IPS-18c (cell line): ENCODE results near the gene NLGN1.
"Not testable (repeated sequence)": the region's sequence is repeated elsewhere in the genome, so short reads cannot be mapped to it uniquely, and the experiment has no call there.

ENCODE experiments used
- H3K4me3 ChIP-seq: 2 replicates; pipeline ENCODE4 v1.7.0; 2013; ENCODE audit warnings: low read depth, mild to moderate bottlenecking, low read length, moderate library complexity; ENCODE audit not compliant: insufficient read depth
- H3K9me3 ChIP-seq: one replicate; pipeline ENCODE4 v1.6.1; 2013; ENCODE audit warnings: mild to moderate bottlenecking, low read length, moderate library complexity; ENCODE audit not compliant: control insufficient read depth, insufficient read depth

The NLGN1 gene

DNA sequence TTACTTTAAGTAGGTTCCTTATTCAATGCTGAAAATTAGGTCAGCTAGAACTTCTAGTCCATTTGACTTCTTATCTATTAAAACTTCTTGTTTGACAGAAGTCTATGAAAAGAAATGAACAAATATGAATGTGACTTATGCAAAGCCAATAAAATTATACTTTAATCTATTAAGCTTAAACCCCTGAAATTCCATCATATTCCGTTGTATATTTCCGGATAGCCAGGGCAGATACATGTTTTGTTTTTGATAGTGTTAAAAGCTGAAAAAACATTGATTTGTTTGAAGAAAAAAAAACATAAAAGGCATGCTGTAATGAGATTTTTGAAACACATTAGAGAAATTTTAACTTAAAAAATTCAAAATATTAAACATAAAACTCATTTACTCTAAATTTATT lies 794.4 kb downstream of the NLGN1 start:
- H3K4me3 ChIP-seq: no peak overlapping the region
- peaks cover 2% of the 10 kb centered on the region for H3K9me3 ChIP-seq

GRCh38 chr3:174192471-174192870 lies 794.9 kb downstream of the NLGN1 start:
- Histone ChIP-seq H3K9me3 (peaks cover 2% of the 10 kb centered on the region), H3K4me3 (no peak overlapping the region)

GRCh38 chr3:174193604-174194003 lies 796.1 kb downstream of the NLGN1 start:
- H3K9me3 ChIP-seq: peaks cover 2% of the 10 kb centered on the region
- no peak overlapping the region for H3K4me3 ChIP-seq

GRCh38 chr3:174197416-174197815 lies 799.9 kb downstream of the NLGN1 start:
- peaks cover 2% of the 10 kb centered on the region for H3K9me3 ChIP-seq
- no peak overlapping the region for H3K4me3 ChIP-seq

DNA sequence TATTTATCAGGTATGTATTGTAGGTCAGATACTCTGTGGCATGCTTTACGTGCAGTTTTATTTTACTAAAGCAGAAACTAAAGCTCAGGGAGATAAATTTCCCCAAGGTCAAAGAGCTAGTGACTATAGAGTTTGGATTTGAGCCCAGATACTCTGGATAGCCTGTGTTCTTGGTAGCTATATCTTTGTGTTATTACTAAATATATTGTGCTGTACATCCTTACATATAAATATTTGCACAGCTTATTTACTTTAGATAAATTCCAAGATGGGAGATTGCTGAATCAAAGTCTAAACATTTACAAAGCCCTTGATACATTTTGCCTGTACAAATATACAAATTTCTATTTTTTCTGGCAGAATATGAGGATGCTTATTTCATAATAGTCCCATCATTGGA lies 800.7 kb downstream of the NLGN1 start:
- no peak overlapping the region for H3K4me3 ChIP-seq
- peaks cover 2% of the 10 kb centered on the region for H3K9me3 ChIP-seq

GRCh38 chr3:174199696-174200095 lies 802.2 kb downstream of the NLGN1 start:
- Histone ChIP-seq H3K9me3 (peaks cover 2% of the 10 kb centered on the region), H3K4me3 (no peak overlapping the region)

DNA sequence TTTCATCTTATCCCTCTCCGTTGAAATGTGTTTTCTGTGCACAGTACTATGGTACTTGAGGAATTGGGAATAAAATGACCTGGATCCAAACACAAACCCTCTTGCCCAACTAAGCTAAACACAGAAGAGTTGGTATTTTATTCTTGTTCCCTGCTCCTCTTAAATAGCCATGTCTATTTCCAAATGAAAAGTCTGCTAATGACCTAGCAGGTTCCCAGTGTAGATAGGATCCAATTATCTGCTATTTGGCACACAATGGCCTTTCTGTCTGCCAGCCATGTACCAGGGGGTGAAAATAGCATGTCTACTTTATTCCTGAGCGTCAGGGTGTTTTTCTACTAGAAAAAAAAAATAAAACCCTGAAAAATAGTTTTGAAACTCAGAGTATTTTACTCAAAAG lies 804.6 kb downstream of the NLGN1 start:
- Histone ChIP-seq H3K4me3 (no peak overlapping the region), H3K9me3 (no peaks in the 10 kb centered on the region)

DNA sequence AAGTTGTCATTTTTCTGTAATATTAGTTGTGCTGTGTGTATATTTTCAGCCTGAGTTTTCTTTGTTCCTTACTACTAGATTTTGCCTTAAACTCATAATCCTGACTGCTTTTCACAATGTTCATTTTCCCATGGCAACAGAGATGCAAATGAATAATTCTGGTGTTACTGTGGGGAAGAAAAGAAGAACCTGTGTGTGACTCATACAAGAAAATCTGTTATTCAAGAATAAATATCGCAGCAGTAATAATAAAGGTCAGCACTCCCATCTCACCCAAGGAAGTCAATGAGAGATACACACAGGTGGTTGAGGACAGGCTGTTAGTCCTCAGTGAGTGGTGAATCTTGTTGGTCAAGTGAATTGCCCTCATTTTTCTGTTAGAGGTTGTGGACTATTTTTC lies 805.0 kb downstream of the NLGN1 start:
- Histone ChIP-seq H3K4me3 (no peak overlapping the region), H3K9me3 (no peaks in the 10 kb centered on the region)

- Histone ChIP-seq H3K4me3 (no peak overlapping the region), H3K9me3 (no peaks in the 10 kb centered on the region)
Measured at GRCh38 chr3:174204765-174205164, 807.2 kb downstream of the NLGN1 start.

DNA sequence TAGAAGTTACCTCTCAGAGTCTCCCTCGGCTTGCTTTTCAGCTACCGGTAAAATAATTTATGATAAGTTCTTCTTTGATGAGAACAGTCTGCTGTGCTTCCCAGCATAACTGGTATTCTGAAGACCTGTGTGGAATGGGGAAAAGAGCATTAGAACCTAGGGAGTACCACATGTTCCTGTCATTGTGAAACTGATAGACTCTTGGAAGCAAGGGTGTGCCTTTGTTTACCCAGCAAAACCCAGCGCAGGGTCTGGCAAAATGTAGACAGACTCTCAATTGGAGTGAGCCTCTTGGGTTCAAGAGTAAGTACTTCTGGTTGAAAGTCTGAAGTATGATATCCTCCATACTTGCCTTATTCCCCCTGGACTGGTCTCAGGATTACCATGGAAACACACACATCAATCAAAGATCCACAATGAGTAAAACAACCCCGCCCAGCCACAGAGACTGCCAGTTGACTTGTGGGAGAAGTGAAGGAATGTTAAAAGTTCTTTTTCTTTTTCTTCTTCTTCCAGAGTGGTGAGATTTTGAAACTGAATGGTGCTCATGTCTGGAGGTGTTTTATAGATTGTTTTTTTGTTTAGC lies 809.2 kb downstream of the NLGN1 start:
- Histone ChIP-seq H3K4me3 (no peak overlapping the region), H3K9me3 (no peaks in the 10 kb centered on the region)

- H3K9me3 ChIP-seq: no peaks in the 10 kb centered on the region
- no peak overlapping the region for H3K4me3 ChIP-seq
Measured at GRCh38 chr3:174208161-174208560, 810.6 kb downstream of the NLGN1 start.

- not testable (repeated sequence) for H3K9me3 ChIP-seq, H3K4me3 ChIP-seq
Measured at GRCh38 chr3:174211896-174212295, 814.4 kb downstream of the NLGN1 start.

- no peak overlapping the region for H3K4me3 ChIP-seq
- no peaks in the 10 kb centered on the region for H3K9me3 ChIP-seq
Measured at GRCh38 chr3:174215456-174215855, 817.9 kb downstream of the NLGN1 start.

GRCh38 chr3:174216019-174216418 lies 818.5 kb downstream of the NLGN1 start:
- no peak overlapping the region for H3K4me3 ChIP-seq
- H3K9me3 ChIP-seq: no peaks in the 10 kb centered on the region

- H3K9me3 ChIP-seq: no peaks in the 10 kb centered on the region
- H3K4me3 ChIP-seq: no peak overlapping the region
Measured at GRCh38 chr3:174216946-174217718, 819.6 kb downstream of the NLGN1 start.

DNA sequence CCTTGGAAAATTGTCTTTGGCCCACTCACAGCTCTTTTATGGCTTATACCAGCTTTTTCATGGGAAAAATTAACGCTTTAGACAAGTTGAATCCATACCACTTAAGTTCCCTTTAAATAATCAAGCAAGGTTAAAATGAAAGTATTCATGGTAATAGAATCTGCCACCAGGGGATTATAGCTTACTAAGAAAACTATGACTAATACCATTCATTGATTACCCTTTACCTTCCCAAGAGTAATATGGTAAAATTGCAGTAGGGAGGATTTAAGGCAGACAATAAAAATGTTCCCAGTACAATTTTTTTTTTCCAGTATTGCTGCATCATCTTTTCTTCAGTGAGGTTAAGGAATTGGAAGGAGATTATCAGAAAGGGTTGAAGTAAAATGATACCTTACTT lies 820.5 kb downstream of the NLGN1 start:
- no peak overlapping the region for H3K4me3 ChIP-seq

GRCh38 chr3:174219738-174220137 lies 822.2 kb downstream of the NLGN1 start:
- Histone ChIP-seq H3K9me3 (no peaks in the 10 kb centered on the region), H3K4me3 (no peak overlapping the region)

More for the DNA sequence above, 820.5 kb downstream of the NLGN1 start:
- no peaks in the 10 kb centered on the region for H3K9me3 ChIP-seq

DNA sequence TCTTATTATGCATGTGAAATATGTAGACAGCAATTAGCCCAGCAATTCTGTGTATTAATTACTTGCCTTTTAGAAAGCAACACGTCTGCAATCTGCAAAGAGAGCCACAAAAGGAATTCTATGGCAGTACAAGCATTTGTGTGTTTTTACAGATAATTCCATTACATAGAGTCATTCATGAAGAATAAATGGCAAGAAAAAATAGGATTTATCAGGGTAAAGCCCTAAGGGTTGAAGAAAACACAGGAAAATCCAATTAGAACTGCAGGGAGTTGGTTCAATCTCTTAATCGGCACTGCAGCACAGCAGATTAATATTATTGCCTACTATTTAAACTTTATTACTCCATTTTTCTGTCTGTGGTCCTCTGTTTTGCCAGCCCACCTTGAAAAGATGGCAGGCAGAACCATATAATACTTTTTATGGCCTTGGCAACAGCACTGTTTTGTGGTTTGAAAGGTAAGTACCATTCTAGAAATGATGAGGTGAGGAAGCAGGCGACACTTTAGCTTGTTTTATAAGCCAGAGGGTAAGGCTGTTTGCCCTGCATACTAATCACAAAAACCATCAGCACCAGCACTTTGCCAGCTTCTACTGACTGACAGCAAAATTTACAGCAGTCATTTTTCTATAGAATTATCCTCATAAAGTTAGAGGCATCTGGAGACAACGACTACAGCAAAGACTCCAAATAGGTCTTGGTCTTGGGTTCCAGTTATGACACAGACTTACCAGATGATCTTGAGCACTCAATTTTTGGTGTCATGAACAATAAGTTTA lies 823.4 kb downstream of the NLGN1 start:
- no peaks in the 10 kb centered on the region for H3K9me3 ChIP-seq
- H3K4me3 ChIP-seq: no peak overlapping the region
